Hepatic stellate cell (primary cell): ENCODE results near the gene RNF152.
"Not testable (repeated sequence)": the region's sequence is repeated elsewhere in the genome, so short reads cannot be mapped to it uniquely, and the experiment has no call there.

ENCODE experiments used
- DNase-seq: peaks from one replicate; pipeline ENCODE4 v3.0.0; 2011; ENCODE audit warnings: low spot score

The RNF152 gene

DNA sequence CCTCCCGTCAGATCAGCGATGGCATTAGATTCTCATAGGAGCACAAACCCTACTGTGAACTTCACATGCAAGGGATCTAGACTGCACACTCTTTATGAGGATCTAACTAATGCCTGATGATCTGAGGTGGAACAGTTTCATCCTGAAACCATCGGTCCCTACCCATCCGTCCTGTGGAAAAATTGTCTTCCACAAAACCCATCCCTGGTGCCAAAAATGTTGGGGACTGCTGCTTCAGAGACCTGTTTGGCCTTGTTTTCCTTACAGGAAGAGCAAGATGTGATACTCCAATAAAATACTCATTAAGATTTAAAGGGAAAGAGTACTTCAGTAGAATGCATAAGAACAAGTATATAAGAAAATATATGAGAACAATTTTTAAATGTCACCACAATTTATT is 71.1 kb downstream of the RNF152 start:
- no peak for DNase-seq

DNA sequence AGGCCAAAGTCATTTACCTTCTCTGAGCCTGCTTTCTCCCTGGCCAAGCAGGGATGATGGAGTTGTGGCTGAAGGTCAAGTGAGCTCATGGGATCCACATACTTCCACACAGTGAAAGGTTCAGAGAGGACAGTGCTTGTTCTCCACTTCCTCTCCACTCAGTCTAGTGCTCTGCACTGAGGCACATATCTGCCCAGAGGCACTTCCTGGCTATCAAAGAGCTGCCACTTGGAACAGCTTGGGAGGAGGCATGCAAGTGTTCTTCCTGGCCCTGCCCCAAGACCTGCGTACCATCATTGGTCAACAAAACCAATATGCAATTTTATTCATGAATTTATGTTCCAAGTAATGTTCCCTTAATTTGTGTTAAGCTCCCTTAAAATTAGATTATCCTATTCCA is 71.9 kb downstream of the RNF152 start:
- DNase-seq, result no peak

DNA sequence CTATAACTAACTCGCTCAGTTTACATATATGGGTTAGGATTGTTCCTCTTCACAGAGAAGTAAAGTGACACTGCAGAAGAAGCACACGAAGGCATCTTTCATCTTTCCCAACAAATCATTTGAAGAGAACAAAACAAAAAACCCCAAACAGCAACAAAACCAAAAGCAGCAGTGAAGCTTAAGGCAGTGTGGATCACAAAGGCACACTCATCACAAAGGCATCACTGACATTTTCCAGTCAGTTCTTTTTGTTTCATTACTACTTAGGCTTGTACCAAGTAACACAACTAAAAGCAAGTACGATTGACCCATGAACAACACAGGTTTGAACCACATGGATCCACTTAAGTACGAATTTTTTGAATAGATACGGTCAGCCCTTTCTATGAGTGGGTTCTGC is 75.7 kb downstream of the RNF152 start:
- no peak for DNase-seq

DNA sequence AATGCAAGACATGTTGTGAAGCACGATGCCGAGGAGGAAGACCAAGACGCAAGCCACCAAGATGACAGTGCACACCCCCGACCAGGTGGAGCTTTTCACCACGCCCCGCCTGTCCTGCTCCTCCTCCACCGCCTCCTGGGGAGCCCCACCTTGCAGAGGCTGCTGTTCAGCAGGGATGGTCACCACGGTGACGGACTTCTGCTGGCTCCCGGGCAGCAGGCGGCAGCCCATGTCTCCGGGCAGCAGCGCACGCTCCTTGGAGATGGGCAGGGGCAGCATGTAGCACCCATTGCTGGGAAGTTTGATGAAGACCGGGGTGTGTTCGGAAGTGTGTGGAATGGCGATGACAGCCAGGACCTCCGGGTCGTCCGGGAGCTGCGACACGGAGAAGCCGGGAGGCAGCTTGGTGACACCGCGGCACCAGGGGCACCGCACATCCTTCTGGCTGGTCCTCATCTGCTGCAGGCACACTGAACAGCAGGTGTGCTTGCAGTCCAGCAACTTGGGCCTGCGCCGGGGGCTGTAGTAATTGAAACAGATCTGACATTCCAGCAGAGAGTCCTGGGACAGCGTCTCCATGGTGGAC is 76.8 kb downstream of the RNF152 start:
- no peak for DNase-seq

DNA sequence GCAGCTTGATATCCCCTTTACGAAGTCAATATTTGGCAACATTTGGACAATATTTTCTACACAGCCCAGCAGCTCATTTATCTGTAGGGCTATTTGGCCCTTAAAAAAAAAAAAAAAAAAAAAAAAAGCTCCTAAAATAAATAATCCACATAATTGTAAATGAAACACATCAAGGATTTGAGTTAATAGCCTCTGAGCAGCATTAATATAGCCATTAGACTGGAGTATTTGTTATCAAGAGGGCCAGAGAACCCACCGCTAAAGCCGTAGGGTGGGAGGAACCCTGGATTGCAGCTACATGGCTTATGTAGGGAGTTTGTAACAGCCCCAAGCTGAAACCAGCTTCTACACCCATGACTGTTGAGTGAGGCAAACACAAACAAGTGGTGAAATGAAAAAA is 84.5 kb downstream of the RNF152 start:
- no peak for DNase-seq

DNA sequence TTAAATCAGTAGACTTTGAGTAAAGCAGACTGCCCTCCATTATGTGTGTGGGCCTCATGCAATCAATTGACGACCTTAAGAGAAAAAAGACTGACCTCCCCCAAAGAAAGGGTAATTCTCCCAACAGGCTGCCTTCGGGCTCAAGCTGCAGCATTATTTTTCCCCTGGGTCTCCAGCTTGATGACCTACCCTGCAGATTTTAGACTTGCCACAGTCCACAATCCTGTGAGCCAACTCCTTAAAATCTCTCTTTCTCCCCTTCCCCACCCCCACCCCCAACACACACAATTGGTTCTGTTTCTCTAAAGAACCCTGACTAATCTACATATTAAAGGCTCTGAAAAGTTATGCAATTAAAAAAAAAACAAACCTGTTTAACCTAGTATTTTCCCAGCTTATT is 89.4 kb downstream of the RNF152 start:
- DNase-seq, result no peak

DNA sequence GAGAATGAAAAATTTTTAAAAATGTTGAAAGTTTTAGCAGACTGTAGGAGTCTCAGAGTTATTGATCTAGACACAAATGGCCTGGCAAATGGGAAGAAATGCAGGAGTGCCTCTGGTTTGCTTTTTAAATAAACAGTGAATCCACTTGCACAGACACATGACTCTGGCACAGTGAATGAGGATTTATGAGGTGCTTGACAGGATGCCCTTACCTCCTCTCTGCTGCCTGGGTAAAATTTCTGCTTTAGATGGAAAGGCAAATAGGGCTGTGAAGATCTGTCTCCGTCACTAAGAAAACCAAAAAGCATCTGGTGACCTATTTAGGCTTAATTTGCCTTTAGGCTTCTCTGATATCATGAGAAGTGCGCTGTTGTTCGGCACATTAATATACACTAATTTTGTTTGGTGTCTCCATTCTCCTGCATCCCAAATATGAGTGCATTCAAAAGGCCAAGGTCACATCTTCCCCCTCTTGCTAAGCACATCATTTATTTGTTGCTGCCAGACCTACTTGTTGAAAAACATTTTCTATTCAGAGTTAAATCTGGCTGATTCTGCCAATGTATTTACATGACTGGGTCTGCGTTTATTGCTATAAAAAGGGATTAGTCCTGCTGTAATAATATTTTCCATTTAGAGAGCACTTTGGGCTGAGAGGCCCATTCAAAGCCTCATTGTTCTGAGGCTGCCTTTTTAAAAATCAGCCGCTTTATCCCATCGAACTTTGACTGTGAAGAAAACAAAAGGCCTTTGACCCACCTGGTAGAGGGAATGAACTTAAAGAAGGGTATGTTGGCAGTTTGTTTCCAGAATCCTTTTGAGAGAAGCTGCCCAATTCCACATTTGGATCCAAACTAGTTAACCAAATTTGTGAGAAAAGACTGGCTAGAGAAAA is 94.9 kb downstream of the RNF152 start:
- DNase-seq, result no peak

DNA sequence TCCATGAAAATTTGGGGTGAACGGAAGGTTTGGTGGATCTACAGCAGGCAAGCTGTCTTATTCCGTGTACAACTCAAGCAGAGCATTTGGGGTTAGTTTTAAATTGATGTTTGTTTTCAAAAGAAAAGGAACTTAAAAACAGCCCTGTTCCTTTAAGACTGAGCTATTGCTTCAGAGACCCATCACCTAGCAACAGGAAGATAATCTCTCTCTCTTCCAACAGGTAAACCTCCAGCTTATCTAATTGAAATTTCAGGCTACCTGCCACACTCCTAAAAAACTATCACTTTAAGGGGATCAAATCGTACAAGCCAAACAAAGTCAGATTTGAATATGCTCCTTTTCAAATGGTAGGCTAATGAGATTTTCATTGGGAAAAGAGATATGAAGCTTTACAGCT is 101.8 kb downstream of the RNF152 start:
- DNase-seq, result no peak

DNA sequence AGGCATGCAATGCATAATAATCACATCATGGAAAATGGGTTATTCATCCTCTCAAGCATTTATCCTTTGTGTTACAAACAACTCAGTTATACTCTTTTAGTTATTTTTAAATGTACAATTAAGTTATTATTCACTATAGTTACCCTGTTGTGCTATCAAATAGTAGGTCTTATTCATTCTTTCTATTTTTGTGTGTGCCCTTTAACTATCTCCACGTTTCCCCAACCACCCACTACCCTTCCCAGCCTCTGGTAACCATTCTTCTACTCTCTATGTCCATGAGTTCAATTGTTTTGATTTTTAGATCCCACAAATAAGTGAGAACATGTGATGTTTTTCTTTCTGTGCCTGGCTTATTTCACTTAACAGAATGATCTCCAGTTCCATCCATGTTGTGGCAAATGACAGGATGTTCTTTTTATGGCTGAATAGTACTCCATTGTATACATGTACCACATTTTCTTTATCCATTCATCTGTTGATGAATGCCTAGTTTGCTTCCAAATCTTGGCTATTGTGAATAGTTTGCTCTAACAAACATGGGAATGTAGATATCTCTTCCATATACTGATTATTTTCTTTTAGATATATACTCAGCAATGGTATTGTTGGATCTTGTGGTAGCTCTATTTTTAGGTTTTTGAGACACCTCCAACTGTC is 105.7 kb downstream of the RNF152 start:
- not testable (repeated sequence) for DNase-seq

DNA sequence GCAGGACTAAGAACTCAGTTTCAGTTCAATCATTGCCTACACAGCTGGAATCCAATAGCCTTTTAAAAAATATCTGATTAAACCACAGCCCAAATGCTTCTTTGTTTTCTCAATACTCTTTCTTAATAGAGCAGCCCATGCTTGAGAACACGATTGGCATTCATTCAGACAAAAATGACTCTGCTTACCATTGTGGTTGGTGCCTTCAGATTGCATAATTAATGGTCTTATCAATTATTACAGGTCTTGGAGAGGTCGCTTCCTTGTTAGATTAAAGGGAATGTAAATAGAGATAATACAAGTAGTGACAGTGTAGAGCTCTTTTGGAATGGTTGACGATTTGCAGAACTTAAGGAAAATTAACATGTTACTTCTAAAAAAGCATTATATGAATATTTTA is 107.2 kb downstream of the RNF152 start:
- no peak for DNase-seq

DNA sequence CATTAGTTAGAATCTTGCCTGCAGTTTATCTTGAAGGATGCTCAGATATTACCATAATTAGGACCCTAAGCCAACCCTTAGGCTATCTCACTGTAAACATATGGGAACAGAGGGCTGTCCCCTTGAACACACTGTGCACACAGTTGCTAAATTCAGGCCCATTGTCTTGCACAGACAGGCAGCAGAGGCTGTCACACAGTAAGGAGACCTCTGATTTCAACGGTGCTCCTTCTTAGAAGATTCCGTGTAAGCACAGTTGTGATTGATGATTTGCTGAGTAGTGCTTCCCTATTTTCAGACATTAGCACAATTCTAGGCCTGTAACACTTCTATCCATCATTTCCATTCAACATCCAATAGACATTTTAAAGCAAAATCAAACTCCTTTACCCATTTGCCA is 108.0 kb downstream of the RNF152 start:
- no peak for DNase-seq

DNA sequence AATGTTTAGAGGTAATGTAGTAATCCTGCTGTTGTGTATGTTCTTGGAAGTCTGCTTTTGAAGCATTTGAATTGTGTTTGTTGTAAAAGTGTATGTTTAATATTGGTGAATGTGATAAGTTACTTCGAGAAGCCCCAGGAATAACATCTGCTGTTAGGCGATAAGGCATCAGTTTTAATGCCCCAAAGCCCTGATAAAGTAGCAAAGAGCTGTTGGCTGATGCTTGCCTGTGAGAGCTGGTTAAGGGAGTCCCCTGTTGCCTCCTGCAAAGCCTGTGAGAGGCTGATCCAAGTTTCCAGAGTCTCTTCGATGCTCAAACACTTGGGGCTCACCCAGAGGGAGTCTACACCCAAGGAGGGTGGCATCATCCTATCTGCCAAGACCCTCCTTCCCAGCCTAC is 110.3 kb downstream of the RNF152 start:
- no peak for DNase-seq

DNA sequence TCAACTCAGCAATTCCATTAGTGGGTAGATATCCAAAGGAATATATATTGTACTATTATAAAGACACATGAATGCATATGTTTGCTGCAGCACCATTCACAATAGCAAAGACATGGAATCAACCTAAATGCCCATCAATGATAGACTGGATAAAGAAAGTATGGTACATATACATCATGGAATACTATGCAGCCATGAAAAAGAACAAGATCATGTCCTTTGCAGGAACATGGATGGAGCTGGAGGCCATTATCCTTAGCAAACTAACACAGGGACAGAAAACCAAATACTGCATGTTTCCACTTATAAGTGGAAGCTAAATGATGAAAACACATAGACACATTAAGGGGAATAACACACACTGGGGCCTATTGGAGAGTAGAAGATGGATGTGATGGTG is 116.6 kb downstream of the RNF152 start:
- not testable (repeated sequence) for DNase-seq

DNA sequence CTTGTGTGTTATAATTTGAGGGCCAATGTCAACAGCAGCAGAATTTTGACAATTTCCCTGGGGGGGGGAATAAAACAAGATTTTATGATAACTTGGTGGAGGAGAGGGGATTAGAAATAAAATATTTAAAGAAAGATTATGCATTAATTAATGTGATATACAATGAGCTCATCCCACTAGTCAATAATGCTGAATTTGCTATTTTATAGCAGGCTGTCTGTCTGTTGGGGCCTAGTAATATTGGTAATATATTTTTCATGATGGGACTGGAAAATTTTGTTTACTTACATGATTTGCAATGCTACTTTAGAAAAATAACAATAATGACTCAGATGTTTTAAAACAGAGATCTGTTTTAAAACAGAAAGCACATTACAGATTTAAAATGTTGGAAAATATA is 118.0 kb downstream of the RNF152 start:
- no peak for DNase-seq

DNA sequence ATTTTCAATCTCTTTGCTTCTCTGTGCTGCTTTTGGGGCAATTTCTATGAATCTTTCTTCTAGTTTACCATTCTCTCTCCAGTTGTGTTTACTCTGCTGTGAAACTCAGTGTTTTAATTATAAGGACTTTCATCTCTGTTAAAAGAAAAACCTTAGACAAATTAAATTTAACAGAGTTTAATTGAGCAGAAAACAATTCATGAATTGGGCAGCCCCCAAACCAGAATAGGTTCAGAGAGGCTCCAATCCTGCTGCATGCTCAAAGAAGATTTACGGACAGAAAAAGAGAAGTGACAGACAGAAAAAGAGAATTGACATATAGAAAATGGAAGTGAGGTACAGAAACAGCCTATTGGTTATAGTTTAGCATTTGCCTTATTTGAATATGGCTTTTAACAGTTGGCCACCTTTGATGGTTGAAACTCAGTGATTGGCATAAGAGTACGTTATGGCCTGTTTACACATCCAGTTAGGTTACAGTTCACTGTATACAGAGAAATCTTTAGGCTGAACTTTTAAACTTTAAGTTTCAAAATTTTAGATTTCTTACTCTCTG is 120.4 kb downstream of the RNF152 start:
- no peak for DNase-seq

DNA sequence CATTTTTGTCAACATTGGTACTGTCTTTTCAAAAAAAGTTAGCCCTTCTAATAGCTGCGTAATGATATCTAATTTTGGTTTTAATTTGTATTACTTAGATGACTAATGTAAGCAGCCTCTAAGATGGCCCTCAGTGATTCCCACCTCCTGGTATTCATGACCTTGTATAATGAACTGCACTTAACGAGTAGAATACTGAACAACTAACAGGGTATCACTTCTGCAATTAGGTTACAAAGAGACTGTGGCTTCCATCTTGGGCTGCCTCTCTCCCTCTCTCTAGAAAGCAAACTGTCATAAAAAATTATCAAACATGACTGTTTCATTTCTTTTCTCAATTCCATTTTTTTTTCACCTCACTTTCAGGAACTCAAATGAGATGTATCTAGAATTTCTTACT is 120.9 kb downstream of the RNF152 start:
- no peak for DNase-seq

DNA sequence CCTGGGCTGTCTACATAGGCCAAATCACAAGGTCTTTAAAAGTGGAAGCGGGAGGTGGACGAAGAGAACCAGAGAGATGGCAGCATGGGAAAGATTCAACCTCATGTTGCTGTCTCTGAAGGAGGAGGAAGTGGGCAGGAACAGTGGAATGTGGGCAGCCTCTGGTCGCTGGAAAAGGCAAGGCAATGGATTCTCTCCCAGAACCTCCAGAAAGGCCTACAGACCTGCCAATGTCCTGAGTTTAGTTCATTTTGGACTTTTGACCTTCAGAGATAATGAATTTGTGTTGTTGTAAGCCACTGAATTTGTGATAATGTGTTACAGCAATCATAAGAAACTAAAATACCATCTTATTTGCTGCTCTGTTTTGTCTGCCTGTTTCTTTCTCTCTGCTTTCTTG is 122.5 kb downstream of the RNF152 start:
- no peak for DNase-seq

DNA sequence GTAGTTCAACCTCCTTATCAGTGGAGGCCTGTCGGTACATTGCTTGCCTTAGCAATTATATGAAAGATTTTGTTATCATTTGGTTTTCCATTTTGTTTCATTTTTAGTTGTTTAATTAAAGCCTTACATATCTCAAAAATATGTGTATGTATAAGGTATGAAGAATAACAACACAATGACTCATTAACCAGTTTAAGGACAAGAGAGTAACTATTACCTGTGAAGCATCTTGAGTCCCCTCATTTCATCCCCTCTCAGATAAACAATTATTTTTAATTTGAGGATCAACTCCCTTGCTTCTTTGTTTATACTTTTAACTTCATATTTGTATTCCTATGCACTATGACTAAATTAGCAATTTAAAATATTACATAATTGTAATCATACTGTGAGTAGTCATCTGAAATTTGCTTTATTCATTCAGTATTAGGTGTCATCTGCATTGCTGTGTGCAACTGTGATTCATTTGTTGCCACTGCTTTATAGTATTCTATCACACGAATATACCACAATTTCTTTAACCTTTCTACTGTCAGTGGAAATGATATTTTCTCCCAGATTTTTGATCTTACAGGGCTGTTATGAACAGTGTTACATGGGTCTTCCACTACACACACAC is 126.4 kb downstream of the RNF152 start:
- no peak for DNase-seq

DNA sequence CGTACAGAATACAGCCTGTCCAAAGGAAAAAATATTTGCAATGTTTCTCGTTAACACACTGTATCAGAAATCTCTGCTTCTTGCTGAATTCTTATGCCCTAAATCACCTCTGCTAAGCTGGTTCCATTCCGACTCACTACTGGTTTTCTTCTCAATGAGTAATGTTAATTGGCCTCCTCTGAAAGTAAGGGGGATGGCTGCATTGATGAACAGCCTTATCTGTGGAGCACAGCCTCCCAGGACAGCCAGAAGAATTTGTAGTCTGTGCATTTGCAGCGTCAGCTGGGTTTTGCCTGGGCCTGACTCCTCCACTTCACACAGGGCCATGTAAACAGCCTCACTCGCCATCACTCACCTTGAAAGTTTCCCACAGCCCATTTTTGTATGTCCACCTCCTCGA is 127.7 kb downstream of the RNF152 start:
- DNase-seq, result no peak

DNA sequence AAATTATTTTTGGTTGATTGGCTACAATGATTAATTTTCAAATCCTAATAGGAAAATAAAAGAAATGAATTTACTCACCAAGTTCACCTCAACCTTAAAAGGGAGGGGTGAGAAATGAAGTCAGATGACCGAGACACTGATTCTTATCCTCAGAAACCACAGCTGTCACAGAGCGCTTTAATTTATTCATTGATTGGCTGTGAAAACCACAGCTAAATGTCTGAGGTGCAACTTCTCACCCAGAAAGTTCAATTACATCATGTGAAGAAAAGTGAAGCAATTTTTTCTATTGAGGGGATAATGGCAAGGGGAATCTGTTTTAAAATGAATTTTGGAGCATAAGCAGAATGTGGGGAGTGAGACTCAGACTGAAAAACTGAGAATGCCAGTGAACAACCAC is 128.4 kb downstream of the RNF152 start:
- no peak for DNase-seq

DNA sequence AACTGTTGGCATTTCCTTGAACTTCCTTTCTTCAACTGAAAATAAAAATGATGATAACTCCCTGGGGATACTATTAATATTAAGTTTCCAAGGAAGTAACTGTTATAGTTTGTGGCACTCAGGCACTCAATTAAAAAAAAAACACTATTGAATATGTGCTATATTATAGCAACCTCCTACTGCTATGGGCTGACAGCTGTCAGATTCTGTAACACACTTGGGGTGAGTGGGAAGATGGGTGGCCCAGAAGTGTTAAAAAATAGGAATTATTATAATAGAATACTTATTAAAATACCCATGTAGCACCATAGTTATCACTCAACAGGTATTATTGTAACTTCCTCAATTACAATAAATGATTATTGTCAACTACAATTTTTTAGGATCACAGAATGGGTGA is 130.9 kb downstream of the RNF152 start:
- no peak for DNase-seq
